ENCODE data around the gene ERAP2.

DNA sequence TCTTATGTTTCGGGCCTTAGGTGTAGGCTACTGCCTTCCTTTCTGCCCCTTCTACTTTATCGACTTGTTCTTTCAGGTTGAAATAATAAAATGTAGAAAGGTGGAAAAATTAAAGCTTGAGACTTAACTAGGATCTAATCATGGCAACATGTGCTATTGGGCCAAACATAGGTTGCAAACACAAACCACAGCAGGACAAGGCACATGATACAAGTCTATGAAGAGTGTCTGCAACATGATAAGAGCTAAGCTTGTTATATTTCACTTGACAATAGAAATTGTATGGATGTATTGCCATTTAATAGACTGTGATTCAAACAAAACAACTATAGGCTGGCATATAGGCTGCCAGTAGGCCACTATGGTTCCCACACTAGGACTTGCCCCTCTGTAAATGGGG lies 1.7 kb upstream of the ERAP2 start:
- TF ChIP-seq POLR2A (IDR thresholded peaks at IDR 0.05; ENCODE audit: low read length) (no peak), GATA1 (IDR thresholded peaks at IDR 0.05; ENCODE audit: low read depth, low read length) (no peak)
